Measurements from ENCODE around the gene IRF2BPL.
A peak's percentile ranks its signal among the peaks of the same experiment; 100 is the strongest.
"Not testable (repeated sequence)": the region's sequence is repeated elsewhere in the genome, so short reads cannot be mapped to it uniquely, and the experiment has no call there.

Gene IRF2BPL

DNA sequence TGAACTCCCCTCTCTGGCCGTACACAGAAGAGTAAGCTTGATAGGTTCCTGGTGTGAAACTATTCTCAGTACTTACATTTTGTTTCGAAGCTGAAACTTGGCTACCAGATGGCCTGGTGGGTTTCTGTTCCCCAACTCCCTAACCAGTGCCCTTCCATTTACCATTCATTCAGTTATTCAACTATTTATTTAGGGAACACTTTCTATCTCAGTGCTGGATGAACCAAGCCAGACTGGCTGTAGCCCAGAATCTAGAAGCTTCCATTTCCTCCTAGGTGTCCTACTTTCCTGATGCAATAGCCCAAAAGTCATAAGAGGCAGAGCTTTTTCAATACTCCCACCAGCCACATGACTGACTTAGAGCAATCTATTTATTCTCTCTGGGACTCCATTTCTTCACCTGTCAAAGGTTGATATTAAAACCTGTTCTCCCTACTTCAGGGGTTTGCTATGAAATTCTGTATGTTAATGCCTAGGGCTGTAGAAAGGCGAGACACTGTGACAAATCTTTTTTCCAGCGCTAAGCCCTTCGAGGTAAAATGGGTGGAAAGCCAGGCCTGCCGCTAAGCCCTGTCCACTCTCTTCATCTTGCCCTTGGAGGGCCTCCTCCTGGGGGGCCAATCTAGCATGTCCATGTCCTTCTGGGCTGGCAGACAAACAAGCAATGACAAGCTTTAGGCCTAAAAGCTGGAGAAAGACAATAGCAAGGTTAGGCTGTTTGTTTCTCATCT, 8.1 kb upstream of the IRF2BPL start:
- DNase-seq = peak; percentile 45

DNA sequence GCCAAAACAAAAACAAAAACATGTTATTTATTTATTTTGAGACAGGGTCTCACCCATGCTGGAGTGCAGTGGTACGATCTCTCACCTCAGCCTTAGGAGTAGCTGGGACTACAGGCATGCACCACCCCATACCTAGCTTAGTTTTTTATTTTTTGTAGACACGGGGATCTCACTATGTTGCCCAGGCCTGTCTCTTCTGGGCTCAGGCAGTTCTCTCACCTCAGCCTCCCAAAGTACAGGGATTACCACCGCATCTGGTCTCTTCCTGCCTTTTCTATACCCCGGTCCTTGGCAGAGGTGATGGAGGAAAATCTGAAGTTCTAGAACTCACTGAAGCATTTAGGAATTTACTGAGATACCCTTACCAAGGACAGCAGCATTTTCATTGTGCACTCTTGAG, 6.8 kb upstream of the IRF2BPL start:
- DNase-seq = no peak

DNA sequence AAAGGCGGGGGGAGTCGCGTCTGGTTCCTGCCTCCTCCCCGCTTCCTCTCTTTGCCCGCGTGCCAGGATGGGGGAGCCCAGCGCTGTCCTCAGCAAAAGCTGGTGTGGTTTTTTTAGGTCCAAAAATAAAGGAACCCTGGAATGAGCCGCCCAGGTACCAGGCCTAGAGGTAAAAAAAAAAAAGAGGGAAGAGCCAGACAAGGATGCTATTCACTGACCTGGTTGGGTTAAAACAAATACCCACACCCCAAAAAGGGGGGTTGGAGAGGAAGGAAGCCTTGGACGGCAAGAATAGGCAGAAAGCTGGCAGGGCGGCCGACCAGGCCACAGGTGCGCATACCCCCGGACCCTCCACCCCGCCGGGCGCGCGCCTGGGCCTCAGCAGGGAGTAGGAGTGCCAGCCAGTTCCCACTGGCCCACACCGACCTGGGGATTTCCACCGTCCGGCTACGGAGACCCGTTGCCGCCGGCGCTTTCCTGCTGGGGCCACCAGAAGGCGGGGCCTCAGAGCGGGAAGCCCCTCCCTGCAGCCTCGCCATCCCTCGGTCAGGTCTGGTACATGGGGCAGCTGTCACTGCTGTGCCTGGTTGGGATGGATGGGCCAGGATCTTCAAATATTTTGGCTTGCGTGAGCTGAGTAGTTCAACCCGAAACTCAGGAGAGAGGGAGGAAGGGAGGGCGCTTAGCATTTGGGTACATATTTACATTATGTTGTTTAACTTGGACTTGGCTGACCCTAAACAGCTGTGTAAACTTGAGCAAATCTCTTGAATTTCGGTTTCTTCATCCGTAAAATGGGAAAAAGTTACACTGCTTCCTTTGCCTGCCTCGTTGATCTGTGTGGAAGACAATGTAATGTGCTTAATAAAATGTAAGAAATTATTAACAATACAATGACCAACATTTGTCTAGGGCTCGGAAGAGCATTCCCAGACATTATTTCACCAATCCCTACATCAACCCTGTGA, 5.4 kb upstream of the IRF2BPL start:
- DNase-seq = peak; percentile 86

DNA sequence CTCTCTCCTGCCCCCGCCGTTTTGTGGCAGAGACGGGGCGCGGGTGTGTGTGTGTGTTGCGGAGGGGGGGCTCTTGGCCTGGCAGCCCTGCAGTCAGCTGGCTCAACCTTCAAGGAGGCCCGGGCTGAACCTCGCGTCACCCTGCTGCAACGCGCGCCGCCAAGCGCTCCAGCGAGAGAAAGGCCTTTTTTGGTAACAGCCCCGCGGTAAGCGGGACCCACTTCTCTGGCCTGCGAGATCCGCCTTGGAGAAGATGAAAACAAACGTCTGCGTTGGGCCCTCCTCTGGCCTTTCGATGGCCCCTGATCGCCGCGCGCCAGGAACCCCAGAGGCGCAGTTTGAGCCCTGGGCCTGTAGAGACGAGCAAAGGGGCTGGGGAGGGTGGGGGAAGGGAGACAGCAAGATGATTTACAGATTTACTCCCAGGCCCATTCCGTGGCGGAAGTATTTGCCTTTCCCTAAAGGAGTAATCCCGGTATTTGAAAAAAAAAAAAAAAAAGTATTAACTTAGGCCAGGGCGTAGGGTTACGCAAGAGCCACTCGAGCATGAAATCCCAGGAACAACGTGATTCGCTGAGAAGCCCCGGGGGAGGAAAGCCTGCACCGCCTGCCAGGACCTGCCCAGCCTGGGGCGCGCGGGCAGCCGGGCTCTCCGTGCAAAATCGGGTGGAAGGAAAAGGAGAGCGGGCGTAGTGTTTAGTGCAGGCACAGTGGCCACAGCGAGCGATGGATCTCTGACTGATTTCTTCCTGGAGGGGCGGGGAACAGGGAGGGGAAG, 4.5 kb upstream of the IRF2BPL start:
- DNase-seq = peak; percentile 90

DNA sequence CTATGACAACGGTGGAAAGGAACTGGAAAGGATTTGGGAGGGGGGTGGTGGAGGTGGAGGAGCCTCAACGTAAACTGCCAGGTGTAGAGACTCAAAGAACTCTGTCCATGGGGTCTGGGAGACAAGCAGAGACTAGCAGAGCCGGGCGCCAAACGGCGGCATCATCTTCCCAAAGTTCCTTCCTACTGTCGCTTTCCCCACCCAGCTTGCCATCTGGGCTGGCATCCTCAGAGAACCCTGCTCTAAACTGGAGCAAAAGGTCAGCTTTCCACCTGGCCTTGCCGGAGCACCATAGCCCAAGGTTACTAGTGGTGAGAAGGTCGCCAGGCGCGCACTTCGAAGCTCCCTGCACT, 4.0 kb upstream of the IRF2BPL start:
- no peak for DNase-seq

DNA sequence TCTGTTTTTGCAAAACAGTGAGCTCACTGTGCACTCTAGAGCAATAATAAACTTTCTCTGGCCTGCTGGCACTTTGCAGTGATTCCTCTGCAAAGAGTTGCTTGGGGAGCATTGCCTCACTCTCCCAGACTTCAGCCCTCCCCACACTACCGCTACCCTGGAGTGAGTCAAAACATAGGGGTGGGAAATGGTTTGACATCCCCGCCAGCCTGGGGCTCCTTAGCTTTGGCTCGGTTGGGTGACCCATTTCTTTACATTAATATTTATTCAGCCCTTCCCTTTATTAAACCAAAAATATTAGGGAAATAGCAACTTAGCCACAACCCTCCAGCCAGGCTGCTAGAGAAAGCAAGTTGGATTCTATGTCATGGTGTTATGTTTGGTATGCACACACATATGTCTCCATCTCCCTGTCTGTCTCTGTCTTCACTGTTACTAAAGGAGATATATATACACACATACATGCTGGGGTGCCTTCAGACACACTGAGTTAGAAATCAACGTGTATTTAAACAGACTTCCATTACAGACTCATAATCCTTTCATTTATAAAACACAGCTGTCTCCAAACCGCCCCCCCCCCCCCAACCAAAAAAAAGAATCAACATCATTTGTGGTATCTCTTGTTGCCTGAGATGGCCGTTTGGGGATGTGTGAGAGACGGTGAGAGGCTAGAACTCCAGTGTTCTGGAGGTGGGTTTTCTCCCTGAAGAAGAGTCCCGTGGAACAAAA, 3.4 kb upstream of the IRF2BPL start:
- DNase-seq = peak; percentile 33

DNA sequence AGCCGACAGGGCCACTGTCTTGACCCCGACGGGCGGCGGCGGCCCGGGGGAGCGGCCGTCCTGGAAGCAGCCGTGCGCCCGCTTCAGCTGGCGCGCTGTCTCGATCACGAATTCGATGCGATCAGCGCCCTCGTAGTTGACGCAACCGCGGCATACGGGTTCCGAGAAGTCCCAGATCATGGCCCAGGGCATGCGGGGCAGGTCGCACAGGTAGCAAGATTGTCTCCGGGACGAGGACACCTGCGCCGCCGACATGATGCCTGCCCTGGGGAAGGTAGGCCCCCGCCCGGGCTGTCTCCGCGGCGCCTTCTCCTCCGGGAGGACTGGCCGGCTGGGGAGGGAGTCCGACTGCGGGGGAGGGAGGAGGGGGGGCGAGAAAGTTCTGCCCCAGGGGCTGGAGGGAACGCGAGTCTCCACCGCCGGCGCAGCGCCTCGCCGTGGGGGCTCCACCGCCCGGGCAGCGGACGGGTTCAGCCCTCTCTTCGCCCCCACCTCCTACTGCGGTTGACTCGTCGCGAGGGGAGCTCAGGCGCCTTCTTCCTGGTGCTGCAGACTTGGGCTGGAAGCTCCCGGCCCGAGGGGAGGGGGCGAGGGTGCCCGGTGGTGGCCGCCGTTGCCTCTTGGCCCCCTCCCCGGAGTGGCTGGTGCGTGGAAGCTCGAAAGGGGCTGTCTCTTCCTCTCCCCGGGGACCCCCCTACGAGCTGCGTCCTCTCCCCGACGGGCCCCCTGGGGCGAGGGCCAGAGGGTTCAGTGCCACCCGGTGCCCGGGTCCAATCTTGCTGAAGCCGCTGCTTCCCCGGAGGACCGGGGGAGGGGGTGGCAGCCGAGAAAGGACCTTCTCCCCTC, 747 bp downstream of the IRF2BPL start:
- peak; percentile 94 for DNase-seq

DNA sequence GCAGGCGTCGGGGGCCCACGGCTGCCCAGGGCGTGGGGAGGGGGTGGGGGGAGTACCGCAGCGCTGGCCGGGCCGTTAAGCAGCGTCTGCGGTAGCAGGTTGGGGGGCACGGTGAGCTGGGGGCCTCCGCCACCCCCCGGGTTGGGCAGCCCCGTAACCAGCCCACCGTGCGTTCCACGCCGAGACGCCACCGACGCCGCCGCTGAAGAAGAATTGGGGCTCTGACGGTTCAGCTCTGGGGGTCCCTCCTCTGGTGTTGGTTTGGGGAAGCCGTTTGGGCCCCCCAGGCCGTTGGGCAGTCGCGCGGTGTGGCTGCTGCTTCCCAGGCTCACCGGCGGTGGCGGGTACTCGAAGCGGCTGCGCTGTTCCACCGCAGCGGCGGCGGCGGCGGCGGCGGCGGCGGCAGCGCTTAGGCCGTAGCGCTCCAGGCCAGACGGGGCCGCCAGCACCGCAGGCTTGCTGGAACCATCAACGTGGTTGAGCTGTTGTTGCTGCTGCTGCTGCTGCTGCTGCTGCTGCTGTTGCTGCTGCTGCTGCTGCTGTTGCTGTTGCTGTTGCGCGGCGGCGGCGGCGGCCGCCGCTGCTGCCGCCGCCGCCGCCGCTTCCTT, 1.5 kb downstream of the IRF2BPL start:
- peak; percentile 87 for DNase-seq

DNA sequence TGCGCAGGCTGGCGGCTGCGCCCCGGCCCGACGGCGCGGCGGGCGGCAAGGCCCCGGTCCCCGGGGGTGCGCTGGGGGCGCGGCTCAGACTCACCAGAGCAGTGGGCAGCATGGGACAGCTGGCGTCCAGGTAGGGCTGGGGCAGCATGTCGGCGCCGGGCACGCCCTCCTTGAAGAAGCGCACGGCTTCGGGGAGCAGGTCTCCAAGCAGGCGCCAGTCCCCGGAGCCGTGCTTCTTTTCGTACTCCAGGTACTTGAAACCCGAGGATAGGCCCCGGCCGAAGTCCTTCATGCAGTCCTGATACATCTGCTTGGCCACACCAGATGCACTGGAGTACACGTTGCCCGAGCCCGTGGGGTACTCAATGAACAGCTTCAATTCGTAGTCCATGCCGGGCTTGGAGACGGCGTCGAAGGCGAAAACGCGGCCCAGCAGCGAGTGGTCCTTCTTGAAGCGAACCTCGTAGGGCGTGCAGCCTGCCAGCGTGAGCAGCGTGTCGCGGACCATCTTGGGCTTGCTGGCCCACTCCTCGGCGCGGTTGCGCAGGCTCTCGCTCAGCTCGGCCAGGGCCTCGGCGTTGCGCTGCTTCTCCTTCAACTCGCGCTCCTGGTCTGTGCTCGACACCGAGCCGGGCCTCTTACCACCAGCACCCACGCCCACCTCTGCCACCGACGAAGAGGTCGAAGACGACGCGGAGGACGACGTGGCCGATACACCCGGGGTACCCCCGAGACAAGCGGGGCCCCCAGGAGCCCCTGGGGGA, 2.2 kb downstream of the IRF2BPL start:
- peak; percentile 83 for DNase-seq

DNA sequence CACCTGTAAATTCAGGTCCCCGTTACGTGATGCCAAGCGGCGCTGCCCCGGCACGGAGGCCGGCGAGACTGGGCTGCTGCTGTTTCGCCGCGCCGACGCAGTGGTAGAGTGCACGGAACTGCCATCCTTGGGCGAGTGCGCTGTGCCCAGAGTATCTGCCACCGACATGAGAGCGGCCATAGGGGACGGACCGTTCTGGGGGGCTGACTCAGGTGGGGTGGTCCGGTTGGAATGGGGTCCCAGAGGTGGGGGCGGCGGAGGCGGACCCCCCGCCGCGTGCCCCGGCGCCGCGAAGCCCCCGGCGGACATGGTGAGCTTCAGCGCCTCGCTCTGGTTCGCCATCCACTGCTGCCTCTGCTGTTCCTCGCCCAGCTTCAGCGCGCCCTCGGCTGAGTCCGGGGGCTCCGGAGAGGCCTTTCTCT, 2.8 kb downstream of the IRF2BPL start:
- peak; percentile 75 for DNase-seq

DNA sequence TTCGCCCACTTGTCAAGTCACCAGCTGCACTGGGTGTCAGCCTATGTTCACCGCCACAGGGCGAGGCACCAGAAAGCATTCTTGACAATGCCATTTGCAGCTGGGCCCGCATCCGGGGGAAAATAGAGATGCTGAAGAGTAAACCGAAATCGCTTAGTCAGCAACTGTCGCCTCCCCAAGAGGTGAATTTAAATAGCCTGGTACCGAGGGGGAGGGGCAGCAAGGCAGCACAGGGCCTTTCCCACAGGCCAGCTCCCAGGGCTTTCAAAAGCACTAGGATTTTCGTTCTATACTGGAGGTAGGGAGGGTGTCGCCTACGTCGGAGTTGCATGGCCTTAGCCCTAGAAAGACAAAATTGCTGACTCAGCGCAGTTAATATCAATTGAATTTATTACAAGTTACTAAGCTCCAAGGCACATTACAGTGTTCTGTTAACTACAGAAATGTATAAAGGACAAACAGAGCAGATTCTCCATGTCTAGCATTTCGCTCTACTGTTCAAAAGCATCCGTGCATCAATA, 4.3 kb downstream of the IRF2BPL start:
- peak; percentile 69 for DNase-seq

DNA sequence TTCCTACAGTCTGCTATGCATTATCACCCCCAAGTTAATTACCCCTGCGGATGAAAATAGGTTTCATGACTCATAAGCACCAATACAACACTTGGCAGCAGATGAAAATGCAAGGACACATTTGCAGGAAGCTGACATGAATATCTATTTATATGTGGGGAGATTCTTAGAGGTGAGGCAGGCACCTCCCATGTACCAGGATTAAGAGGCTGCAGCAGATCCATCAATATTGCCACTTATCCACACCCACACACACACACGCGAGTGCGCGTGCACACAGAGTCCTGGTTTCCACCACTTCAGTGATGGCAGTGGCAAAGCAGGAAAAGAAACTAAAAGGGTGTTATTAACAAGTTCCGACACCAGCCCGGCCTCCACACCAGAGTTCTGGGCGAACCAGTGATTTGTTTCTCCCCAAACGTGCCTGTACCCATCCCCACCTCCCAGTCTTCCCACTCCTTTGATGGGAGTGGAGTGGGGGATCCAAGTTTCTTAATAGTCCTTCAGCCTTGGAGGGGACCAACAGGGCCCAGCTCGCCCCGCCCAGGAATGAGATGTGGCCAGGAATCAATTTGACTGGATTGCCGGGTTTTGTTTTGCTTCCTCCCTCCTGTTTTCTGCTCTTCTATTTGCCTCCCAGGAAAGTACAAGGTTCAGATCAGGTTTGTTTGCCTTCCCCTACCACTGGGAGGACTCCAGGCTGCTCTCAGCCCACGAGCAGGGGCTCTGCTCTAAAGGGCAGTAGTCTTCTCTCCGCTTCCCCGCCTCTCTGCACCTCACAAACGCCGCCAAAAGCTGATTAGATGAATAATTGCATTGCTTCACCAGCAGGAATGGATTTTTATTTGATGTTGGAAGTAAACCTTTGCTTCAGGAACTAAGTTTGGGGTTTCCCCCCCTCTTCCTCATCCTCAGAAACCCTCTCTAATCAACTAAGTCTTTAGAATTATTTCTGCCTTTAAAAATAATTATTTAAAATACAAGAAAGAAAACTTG, 5.2 kb downstream of the IRF2BPL start:
- DNase-seq = peak; percentile 56

DNA sequence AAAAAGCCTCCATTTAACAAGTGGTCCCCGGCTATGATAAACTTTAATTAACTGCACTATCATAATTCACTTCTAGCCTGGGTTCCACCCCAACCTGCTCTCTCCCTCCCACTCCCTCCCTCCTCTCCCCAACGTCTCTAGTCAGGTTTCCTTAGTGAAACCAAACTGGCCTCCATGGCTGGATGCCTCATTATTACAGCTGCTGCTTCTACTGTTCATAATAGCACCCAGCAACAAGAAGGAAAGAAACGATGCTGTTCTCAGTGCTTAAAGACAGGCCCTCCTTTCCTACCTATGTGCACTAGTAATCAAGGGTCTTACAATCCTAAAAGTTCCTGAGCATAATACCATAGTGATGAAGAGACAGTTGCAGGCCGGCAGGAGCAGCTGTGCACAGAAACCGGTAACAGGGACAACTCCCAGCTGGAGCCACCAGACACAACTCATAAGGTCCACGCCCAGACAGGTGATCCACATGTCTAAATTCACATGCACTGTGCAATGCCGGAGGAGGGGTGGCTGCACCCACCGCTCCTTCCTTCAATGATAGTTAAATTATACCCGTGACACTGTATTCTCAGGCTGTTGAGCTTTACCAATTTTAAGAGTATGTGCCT, 6.2 kb downstream of the IRF2BPL start:
- no peak for DNase-seq

DNA sequence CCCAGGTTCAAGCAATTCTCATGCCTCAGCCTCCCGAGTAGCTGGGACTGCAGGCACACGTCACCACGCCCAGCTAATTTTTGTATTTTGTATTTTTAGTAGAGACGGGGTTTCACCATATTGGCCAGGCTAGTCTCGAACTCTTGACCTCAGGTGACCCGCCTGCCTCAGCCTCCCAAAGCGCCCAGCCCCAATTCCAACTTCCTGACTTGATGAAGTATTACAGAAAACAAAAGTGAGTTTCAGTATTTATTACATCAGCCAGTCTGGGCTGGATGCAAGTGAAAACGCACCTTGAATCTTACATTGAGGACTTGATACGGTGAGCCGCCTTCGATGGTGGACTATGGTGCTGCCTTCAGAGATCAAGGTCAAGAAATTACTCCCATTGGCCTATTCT, 7.1 kb downstream of the IRF2BPL start:
- DNase-seq = not testable (repeated sequence)

DNA sequence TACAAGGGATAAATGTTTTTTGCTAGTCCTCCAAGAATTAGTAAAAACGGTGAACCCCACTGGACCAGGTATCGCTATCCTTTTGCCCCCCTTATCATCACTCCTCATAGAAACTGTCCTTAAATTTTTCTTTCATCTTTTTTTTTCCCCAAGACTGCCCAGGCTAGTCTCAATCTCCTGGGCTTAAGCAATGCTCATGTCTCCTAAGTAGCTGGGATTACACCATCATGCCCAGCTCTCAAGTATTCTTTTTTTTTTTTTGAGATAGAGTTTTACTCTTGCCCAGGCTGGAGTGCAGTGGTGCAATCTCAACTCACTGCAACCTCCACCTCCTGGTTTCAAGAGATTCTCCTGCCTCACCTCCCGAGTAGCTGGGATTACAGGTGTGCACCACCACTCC, 9.7 kb downstream of the IRF2BPL start:
- DNase-seq = no peak

DNA sequence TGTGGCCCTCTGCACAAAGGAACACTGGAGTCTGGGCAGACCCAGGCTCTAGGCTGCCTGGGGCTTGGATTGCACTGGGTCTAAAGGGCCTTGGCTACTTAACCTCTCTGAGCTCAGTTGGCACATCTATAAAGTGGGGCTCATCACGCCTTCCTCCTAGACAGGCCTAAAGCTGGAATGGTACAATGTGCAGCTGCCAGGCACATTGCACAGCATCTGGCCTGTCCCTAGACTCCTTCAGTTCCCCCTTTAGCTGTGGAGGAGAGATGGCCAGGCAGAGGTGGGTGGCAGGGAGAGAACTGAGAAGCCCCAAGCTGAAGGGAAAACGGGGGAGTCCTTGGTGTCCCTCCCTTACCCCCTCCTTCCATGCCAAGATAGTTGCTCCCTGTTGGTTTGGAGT, 10.8 kb downstream of the IRF2BPL start:
- no peak for DNase-seq

DNA sequence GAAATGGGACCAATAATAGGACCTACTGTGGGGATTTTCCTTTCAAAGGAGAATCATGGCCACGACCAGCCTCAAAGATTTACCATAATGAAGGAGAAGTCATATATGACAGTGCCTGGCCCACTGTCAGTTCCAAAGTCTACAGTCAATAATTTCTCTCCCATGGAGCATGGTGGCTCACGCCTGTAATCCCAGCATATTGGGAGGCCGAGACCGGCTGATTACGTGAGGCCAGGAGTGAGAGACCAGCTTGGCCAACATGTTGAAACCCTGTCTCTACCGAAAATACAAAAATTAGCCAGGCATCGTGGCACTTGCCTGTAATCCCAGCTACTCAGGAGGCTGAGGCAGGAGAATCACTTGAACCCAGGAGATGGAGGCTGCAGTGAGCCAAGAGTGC, 13.8 kb downstream of the IRF2BPL start:
- no peak for DNase-seq
